ENCODE data around the gene LRCOL1.

LRCOL1 gene

DNA sequence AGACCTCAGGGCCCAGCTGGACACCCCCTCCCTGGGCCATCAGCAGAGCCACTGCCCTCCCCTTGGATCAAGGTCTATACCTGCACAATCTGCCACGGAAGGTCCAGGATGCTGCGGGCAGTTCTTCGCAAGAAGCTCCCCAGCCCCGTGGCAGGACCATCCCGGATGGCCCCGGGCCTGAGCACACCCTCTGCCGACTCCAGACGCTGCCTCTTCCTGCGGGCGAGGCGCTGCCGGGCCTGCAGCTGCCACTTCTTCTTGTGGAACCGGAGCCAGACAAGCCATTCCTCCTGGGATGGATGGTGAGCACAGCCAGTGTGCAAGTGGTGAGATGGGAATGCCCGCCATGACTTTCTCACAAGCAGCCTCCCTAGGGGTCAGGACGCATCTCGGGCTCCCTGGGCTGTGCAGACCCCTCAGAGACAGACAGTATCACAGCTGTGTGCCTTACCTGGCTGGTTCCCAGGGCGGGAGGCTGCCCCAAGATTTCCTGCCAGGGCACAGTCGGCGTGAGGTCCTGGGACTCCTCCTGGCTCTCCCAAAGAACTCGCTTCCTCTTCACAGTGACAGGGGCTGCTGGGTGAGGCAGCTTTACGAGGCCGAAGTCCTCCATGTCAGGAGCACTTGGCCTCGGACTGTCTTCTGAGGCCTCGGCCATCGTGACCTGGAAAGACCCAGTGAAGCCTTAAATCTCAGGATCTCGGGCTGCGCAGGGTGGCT, 39.0 kb upstream of the LRCOL1 start:
- no peak overlapping the region for H3K18ac ChIP-seq (ENCODE audit: low read length)
- H4K91ac ChIP-seq (ENCODE audit: low read depth, low read length, poor library complexity): no peak overlapping the region
- no peaks in the 10 kb centered on the region for H3K4me1 ChIP-seq (ENCODE audit: control insufficient read depth in 2 of 2, insufficient read depth in 1 of 2, low read depth in 1 of 2, low read length in 2 of 2)
- H3K23ac ChIP-seq (ENCODE audit: low read depth, low read length, poor library complexity): no peak overlapping the region
- no peaks in the 10 kb centered on the region for H3K27me3 ChIP-seq (ENCODE audit: control insufficient read depth in 3 of 3, insufficient read depth in 3 of 3, low read depth in 1 of 3, low read length in 3 of 3)
- no peak overlapping the region for H3K9ac ChIP-seq (ENCODE audit: low read depth, low read length, poor library complexity)
- H3K9me3 ChIP-seq (replicated peaks in 1 of 2; ENCODE audit: control insufficient read depth in 2 of 2, insufficient read depth in 1 of 2, low read depth in 1 of 2, low read length in 2 of 2): peaks cover 0 to 2% of the 10 kb centered on the region in 2 donors
- no peak overlapping the region for H3K4me3 ChIP-seq (ENCODE audit: low read length in 2 of 2)
- H3K79me1 ChIP-seq (ENCODE audit: low read depth, low read length): no peaks in the 10 kb centered on the region
- H2AK5ac ChIP-seq (ENCODE audit: low read depth, low read length): no peak overlapping the region
- peak overlapping the region; percentile 38 for H3K14ac ChIP-seq (ENCODE audit: low read length)
- H2BK15ac ChIP-seq (ENCODE audit: low read length): no peak overlapping the region
- H2BK12ac ChIP-seq (ENCODE audit: low read length): peak overlapping the region; percentile 10
- H2BK120ac ChIP-seq (ENCODE audit: low read depth, low read length): no peak overlapping the region
- no CpG with 5 or more reads among the region's 27 CpGs for WGBS, 2 donors (ENCODE audit: extremely low coverage in 2 of 2, insufficient read length in 2 of 2, insufficient replicate concordance in 1 of 2)
- no peak overlapping the region for H3K4me2 ChIP-seq (ENCODE audit: insufficient read depth, low read length, poor library complexity, severe bottlenecking)
- H3K27ac ChIP-seq (replicated peaks; ENCODE audit: low read length): no peak overlapping the region
- H3K36me3 ChIP-seq (replicated peaks in 1 of 2; ENCODE audit: control insufficient read depth in 2 of 2, insufficient read depth in 2 of 2, low read length in 2 of 2): peaks cover 45 to 96% of the 10 kb centered on the region in 2 donors
- no peak overlapping the region for H2AFZ ChIP-seq (ENCODE audit: low read length)
- H3K4ac ChIP-seq (ENCODE audit: low read length): no peak overlapping the region
- no peak for DNase-seq (ENCODE audit: low spot score)
- H4K8ac ChIP-seq (ENCODE audit: low read depth, low read length): peak overlapping the region; percentile 17
- peak overlapping the region; percentile 87 for H2BK5ac ChIP-seq (ENCODE audit: low read length)

DNA sequence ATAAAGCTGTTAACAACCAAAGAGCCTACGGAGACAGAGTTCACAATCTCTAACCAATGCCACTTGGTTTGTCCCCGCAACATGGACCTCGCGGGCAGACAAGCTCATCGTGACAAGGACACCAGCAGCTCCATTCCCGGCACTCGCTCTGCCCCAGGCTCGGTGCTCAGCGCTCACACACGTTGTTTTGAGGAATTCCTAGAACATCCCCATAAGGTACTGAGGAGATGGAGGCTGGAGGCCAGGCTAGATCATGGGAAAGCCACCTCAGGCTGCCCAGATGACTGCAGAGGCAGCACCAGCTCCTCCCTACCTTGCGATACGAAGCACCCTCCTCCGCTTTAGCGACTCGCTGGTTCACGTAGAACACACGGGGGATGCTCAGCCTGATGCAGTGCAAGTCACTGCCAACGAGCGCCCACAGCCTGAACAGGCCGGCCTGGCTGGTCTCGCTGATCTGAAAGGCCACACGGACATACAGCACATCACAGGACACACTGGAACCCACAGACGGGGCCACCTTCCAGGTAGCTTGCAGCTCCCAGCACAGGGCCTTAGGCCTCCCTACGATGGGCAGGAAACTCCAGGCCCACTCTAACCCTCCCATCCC, 38.3 kb upstream of the LRCOL1 start:
- Histone ChIP-seq H3K36me3 (replicated peaks in 1 of 2; ENCODE audit: control insufficient read depth in 2 of 2, insufficient read depth in 2 of 2, low read length in 2 of 2) (peaks cover 49 to 96% of the 10 kb centered on the region in 2 donors), H3K23ac (ENCODE audit: low read depth, low read length, poor library complexity) (peak overlapping the region; percentile 80), H2BK5ac (ENCODE audit: low read length) (peak overlapping the region; percentile 87), H2BK12ac (ENCODE audit: low read length) (peak overlapping the region; percentile 10), H3K9ac (ENCODE audit: low read depth, low read length, poor library complexity) (peak overlapping the region; percentile 44), H2AFZ (ENCODE audit: low read length) (no peak overlapping the region), H3K4me3 (ENCODE audit: low read length in 2 of 2) (no peak overlapping the region), H3K27me3 (ENCODE audit: control insufficient read depth in 3 of 3, insufficient read depth in 3 of 3, low read depth in 1 of 3, low read length in 3 of 3) (no peaks in the 10 kb centered on the region), H3K4me1 (ENCODE audit: control insufficient read depth in 2 of 2, insufficient read depth in 1 of 2, low read depth in 1 of 2, low read length in 2 of 2) (no peaks in the 10 kb centered on the region), H4K91ac (ENCODE audit: low read depth, low read length, poor library complexity) (no peak overlapping the region), H4K8ac (ENCODE audit: low read depth, low read length) (peak overlapping the region; percentile 17), H2AK5ac (ENCODE audit: low read depth, low read length) (no peak overlapping the region), H2BK120ac (ENCODE audit: low read depth, low read length) (no peak overlapping the region), H3K14ac (ENCODE audit: low read length) (peak overlapping the region; percentile 38), H3K9me3 (replicated peaks in 1 of 2; ENCODE audit: control insufficient read depth in 2 of 2, insufficient read depth in 1 of 2, low read depth in 1 of 2, low read length in 2 of 2) (peaks cover 0 to 2% of the 10 kb centered on the region in 2 donors), H3K4me2 (ENCODE audit: insufficient read depth, low read length, poor library complexity, severe bottlenecking) (no peak overlapping the region), H3K4ac (ENCODE audit: low read length) (no peak overlapping the region), H2BK15ac (ENCODE audit: low read length) (no peak overlapping the region), H3K18ac (ENCODE audit: low read length) (no peak overlapping the region), H3K27ac (replicated peaks; ENCODE audit: low read length) (no peak overlapping the region), H3K79me1 (ENCODE audit: low read depth, low read length) (no peaks in the 10 kb centered on the region)
- no peak for DNase-seq (ENCODE audit: low spot score)
- no CpG with 5 or more reads among the region's 24 CpGs for WGBS, 2 donors (ENCODE audit: extremely low coverage in 2 of 2, insufficient read length in 2 of 2, insufficient replicate concordance in 1 of 2)

DNA sequence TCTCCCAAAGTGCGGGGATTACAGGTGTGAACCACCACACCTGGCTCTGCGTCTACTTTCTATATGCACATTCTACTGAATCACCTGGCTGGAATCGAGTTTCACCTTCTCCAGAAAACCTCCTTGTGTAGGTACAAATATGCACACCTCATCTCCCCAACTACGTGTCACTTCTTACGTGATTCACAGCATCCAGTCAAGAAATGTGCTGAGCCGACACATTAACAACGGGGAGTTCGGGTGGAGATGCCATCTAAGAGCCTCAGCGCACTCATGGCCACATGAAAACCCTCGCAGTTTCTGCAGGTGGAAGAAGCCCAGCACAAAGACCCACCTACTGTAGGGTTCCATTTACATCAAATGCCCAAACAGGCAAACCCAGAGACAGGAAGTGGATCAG, 37.5 kb upstream of the LRCOL1 start:
- no peaks in the 10 kb centered on the region for H3K4me1 ChIP-seq (ENCODE audit: control insufficient read depth in 2 of 2, insufficient read depth in 1 of 2, low read depth in 1 of 2, low read length in 2 of 2)
- H2AK5ac ChIP-seq (ENCODE audit: low read depth, low read length): no peak overlapping the region
- no peak overlapping the region for H2BK5ac ChIP-seq (ENCODE audit: low read length)
- WGBS, 2 donors (ENCODE audit: extremely low coverage in 2 of 2, insufficient read length in 2 of 2, insufficient replicate concordance in 1 of 2): no CpG with 5 or more reads among the region's 10 CpGs
- no peak overlapping the region for H4K91ac ChIP-seq (ENCODE audit: low read depth, low read length, poor library complexity)
- no peaks in the 10 kb centered on the region for H3K27me3 ChIP-seq (ENCODE audit: control insufficient read depth in 3 of 3, insufficient read depth in 3 of 3, low read depth in 1 of 3, low read length in 3 of 3)
- no peak overlapping the region for H3K27ac ChIP-seq (replicated peaks; ENCODE audit: low read length)
- peaks cover 0 to 2% of the 10 kb centered on the region in 2 donors for H3K9me3 ChIP-seq (replicated peaks in 1 of 2; ENCODE audit: control insufficient read depth in 2 of 2, insufficient read depth in 1 of 2, low read depth in 1 of 2, low read length in 2 of 2)
- no peak overlapping the region for H3K4ac ChIP-seq (ENCODE audit: low read length)
- peaks cover 3% of the 10 kb centered on the region for H3K79me1 ChIP-seq (ENCODE audit: low read depth, low read length)
- H3K36me3 ChIP-seq (replicated peaks in 1 of 2; ENCODE audit: control insufficient read depth in 2 of 2, insufficient read depth in 2 of 2, low read length in 2 of 2): peaks cover 56 to 96% of the 10 kb centered on the region in 2 donors
- DNase-seq (ENCODE audit: low spot score): no peak
- H3K23ac ChIP-seq (ENCODE audit: low read depth, low read length, poor library complexity): no peak overlapping the region
- no peak overlapping the region for H4K8ac ChIP-seq (ENCODE audit: low read depth, low read length)
- no peak overlapping the region for H3K4me2 ChIP-seq (ENCODE audit: insufficient read depth, low read length, poor library complexity, severe bottlenecking)
- no peak overlapping the region for H2BK120ac ChIP-seq (ENCODE audit: low read depth, low read length)
- peak overlapping the region in 1 of 2 donors; percentile 31 for H3K4me3 ChIP-seq (ENCODE audit: low read length in 2 of 2)
- no peak overlapping the region for H2BK12ac ChIP-seq (ENCODE audit: low read length)
- no peak overlapping the region for H3K14ac ChIP-seq (ENCODE audit: low read length)
- H2AFZ ChIP-seq (ENCODE audit: low read length): no peak overlapping the region
- H3K18ac ChIP-seq (ENCODE audit: low read length): no peak overlapping the region
- no peak overlapping the region for H3K9ac ChIP-seq (ENCODE audit: low read depth, low read length, poor library complexity)
- H2BK15ac ChIP-seq (ENCODE audit: low read length): no peak overlapping the region

DNA sequence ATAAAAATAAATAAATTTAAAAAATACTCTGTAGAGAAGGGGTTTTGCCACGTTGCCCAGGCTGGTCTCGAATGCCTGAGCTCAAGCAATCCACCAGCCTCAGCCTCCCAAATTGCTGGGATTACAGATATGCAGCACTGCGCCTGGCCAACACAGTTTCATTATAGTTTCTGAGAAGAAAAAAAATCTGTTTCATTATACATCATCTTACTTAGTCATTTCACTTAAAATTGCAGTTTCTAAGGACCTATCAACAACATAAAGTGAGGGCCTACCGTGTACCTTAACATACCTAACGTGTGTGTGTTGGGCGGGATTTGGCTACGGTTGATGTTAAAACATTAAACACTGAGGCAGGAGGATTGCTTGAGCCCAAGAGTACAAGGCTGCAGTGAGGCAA, 36.5 kb upstream of the LRCOL1 start:
- no CpG with 5 or more reads among the region's 7 CpGs for WGBS, 2 donors (ENCODE audit: extremely low coverage in 2 of 2, insufficient read length in 2 of 2, insufficient replicate concordance in 1 of 2)
- Histone ChIP-seq H3K4me1 (ENCODE audit: control insufficient read depth in 2 of 2, insufficient read depth in 1 of 2, low read depth in 1 of 2, low read length in 2 of 2) (no peaks in the 10 kb centered on the region), H2BK15ac (ENCODE audit: low read length) (no peak overlapping the region), H2AFZ (ENCODE audit: low read length) (no peak overlapping the region), H3K4me3 (ENCODE audit: low read length in 2 of 2) (no peak overlapping the region), H3K23ac (ENCODE audit: low read depth, low read length, poor library complexity) (no peak overlapping the region), H3K27me3 (ENCODE audit: control insufficient read depth in 3 of 3, insufficient read depth in 3 of 3, low read depth in 1 of 3, low read length in 3 of 3) (no peaks in the 10 kb centered on the region), H4K91ac (ENCODE audit: low read depth, low read length, poor library complexity) (no peak overlapping the region), H3K4ac (ENCODE audit: low read length) (no peak overlapping the region), H2BK12ac (ENCODE audit: low read length) (no peak overlapping the region), H3K14ac (ENCODE audit: low read length) (no peak overlapping the region), H3K9me3 (replicated peaks in 1 of 2; ENCODE audit: control insufficient read depth in 2 of 2, insufficient read depth in 1 of 2, low read depth in 1 of 2, low read length in 2 of 2) (peaks cover 0 to 2% of the 10 kb centered on the region in 2 donors), H3K9ac (ENCODE audit: low read depth, low read length, poor library complexity) (no peak overlapping the region), H2BK120ac (ENCODE audit: low read depth, low read length) (no peak overlapping the region), H4K8ac (ENCODE audit: low read depth, low read length) (no peak overlapping the region), H3K4me2 (ENCODE audit: insufficient read depth, low read length, poor library complexity, severe bottlenecking) (no peak overlapping the region), H3K79me1 (ENCODE audit: low read depth, low read length) (peaks cover 3% of the 10 kb centered on the region), H2BK5ac (ENCODE audit: low read length) (no peak overlapping the region), H2AK5ac (ENCODE audit: low read depth, low read length) (no peak overlapping the region), H3K27ac (replicated peaks; ENCODE audit: low read length) (no peak overlapping the region), H3K18ac (ENCODE audit: low read length) (no peak overlapping the region), H3K36me3 (replicated peaks in 1 of 2; ENCODE audit: control insufficient read depth in 2 of 2, insufficient read depth in 2 of 2, low read length in 2 of 2) (peaks cover 62 to 96% of the 10 kb centered on the region in 2 donors)
- DNase-seq (ENCODE audit: low spot score): no peak
